A204.1 (cell line): ENCODE measurements around the gene IQCK.

ENCODE experiments used
- FAIRE-seq: peaks from 2 replicates; lab custom pipeline; 2012; peaks lifted over from hg19 to GRCh38; lab: Jason Lieb, UNC

Gene IQCK

GRCh38 chr16:19860166-19861041 is 142.3 kb downstream of the IQCK start:
- FAIRE-seq, result no peak

DNA sequence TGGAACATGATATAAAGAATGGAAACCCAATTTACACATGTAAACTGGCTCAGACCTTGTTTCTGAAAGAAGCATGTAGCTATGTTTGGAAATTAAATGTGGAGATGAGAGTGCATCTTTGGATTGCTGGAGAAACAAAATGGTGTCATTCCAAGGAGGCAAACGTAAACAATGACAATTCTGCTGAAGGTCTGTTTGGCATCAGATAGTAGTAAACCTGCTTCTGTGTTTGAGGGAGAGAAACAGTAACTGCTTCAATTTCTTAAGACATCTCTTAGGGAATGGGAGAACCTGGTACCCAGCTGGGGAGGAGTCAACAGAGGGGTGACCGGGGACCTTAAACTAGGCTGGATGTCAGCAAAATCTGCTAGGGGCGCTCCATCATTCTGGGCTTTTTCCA is 143.1 kb downstream of the IQCK start:
- no peak for FAIRE-seq

DNA sequence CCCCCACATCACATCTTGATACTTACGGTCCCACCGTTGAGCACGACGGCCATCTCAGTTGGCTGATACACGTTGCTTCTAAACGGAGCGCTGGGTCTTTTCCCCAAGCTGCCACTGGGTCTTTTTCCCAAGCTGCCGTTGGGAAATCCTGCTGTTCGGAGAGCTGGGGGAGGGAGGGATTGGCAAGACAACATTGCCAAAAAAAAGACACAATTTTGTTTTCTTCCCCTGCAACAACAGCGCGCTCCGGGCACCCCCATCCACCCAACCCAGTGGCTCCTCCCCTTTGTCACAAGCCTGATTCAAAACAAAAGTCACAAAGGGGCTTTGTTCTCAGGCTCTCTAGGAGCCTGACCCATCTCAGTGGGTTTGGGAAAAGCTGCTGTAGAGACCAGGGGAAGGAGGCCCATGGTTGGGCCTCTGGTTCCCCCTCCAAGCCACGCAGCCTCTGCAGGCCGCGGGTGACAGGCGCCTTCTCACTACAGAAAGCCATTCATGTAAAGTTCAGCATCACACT is 143.8 kb downstream of the IQCK start:
- no peak for FAIRE-seq

DNA sequence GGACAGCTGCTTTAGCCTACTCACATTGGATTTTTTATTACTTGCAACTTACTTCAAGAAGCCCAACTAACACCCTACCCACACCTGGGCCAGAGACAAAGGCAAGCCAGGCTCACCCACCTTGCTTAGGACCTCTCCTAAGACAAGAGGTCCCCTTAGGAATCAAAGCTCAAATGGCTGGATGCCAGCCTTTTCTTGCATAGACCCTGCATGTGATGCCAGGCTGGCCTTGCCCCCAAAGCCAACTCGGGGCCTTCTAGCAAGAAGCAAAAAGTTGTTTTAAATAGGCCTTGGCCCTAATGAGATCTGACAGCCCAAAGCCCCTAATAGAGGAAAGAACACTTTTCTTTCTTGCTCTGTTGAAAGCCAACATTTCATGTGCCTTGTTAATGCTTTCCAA is 145.9 kb downstream of the IQCK start:
- no peak for FAIRE-seq

DNA sequence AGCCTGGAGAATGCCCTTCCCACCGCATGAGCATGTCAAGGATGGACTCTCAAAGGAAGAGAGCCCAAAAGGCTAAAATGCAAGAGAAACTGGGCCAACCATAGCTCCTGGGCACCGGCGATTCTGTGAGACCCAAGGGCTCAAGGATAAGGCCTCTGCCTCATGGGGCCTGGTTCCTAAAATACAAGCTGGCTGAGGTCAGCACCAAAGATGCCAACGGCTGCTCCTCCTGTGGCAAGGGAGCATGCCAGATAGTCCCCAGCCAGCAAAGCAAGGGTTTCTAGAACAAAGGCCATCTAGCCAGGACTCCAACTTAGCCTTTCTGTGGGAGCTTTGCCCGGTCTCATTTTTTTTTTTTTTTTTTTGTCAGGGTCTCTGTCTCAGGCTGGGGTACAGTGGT is 146.5 kb downstream of the IQCK start:
- FAIRE-seq, result no peak

GRCh38 chr16:19868421-19868820 is 150.3 kb downstream of the IQCK start:
- FAIRE-seq, result no peak

DNA sequence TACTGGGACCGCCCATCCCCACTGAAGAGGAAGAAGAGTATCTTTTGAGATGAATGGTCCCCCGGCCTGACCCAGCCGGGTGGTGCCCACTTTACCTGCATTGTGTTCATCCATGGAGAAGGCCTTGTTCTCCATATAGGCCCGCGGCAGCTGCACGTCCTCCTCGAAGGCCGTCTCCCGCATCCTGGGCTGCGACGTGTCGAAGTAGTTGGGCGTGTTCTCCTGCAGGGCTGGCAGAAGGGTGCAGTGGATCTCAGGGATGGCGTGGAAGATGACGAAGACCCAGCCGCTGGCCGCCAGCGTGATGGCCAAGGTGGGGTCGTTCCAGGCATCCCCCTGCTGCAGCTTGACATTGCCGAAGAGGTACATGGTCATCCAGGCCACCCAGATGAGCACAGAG is 153.7 kb downstream of the IQCK start:
- no peak for FAIRE-seq

DNA sequence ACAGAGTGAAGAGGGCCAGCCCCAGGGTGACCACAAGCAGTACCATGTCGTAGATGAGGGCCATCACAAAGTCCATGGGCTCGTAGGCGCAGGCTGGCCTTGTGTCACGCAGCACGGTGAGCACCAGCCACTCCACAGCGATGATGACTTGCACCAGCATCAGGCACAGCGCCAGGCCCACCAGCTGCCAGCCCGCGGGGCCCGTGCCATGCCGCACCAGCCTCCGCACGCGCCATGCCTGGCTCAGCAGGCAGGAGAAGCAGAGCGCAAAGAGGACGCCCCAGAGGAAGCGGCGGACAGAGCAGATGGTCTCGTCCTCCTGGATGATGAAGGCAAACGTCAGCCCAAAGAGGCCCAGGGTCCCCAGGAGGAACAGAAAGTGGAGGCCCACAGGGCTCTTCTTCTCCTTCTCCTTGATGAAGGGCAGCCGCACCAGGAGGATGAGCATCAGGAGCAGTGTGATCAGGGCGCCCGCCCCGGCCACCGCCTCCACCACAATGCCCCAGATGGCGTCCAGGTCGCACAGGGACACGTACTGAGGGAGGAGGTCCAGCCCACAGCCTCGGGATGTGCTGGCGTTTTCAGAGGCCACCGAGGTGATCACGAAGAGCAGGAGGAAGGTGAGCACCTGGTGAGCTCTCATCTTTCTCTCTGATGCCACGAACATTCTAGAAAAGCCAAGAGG is 154.2 kb downstream of the IQCK start:
- FAIRE-seq, result no peak

DNA sequence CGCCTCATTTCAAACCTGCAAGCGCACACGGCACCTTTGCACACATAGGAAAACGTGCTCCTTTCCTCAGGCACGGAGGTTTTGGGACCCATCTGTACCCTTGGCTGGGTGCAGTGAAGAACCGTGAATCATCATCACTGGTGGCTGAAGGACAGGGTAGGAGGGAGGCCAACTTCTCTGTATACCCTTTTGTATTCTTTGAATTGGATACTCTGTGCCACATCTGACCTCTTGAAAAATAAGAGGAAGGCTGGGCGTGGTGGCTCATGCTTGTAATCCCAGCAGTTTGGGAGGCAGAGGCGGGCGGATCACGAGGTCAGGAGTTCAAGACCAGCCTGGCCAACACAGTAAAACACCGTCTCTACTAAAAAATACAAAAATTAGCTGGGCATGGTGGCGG is 154.9 kb downstream of the IQCK start:
- no peak for FAIRE-seq

- no peak for FAIRE-seq
Observed at GRCh38 chr16:19874026-19874425, 156.0 kb downstream of the IQCK start.

DNA sequence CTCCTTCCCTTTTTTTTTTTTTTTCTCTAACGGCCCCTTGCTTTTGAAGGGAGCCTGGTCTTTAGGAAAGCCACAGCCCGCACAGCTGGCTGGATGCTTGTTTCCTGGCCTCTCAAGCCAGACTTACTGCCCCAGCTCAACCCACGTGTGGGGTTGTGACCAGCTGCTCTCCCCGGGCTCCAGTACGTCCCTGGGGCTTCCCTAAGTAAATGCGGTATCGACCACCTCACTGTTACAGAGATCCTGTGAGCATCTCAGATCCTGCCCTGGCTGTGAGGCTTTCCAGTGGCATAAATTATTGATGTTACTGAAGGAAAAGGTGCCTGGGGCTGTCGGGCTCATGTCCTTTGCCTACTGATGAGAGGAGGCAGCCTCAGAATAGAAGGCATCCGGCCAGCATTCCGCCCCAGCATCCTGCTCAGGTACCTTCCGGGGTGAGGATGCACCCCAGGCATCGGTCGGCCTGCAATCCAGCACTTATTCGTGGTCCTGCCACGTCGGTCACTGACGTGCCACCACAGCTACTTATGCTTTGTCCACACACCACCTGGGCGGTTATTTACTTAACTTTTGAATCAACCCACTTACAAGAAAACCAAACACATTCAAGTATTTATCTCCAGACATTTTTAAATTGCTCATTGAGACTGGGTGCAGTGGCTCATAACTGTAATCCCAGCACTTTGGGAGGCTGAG is 156.9 kb downstream of the IQCK start:
- FAIRE-seq, result no peak

- no peak for FAIRE-seq
Observed at GRCh38 chr16:19875900-19876299, 157.8 kb downstream of the IQCK start.

- FAIRE-seq, result no peak
Observed at GRCh38 chr16:19876501-19877059, 158.5 kb downstream of the IQCK start.

DNA sequence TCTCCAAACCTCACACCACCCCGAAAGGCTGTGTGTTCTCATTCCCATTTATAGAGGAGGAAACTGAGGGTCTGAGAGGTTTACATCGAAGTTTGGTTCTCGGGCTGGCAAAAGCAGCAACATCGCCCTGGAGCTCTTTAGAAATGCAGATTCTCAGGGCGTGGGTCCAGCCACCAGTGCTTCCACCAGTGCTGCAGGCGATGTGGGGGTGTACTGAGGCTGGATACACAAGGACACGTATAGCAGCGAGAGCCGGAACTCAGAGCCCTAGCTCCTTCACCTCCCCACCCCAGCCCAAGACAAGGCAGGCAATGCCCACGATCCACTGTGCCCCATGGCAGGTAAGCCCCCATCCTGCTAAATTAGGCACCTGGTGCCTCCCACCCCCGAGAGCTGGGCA is 160.7 kb downstream of the IQCK start:
- no peak for FAIRE-seq

DNA sequence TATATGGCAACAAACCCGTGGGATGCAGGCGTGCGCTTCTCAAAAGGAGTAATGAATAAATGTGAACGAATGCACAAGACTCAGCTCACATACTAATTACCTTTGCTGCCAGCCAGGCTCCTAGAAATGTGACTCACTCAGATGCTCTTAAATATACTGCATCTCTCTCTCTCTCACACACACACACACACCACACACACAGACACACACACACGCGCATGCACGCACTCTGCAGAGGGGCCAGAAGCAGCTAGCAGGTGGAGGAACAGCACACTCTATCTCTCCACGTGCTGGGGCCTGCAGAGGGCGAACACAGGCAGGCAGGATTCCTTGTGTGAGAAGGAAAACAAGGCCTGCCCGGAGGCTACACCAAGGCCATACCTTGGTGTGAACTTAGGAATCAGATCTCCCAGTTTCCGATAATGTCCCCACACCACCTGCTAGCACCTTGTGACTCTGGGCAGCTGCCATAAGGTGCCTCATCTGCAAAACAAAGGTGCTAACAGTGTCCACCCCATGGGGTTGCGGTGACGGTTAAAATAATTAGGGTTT is 161.2 kb downstream of the IQCK start:
- no peak for FAIRE-seq

DNA sequence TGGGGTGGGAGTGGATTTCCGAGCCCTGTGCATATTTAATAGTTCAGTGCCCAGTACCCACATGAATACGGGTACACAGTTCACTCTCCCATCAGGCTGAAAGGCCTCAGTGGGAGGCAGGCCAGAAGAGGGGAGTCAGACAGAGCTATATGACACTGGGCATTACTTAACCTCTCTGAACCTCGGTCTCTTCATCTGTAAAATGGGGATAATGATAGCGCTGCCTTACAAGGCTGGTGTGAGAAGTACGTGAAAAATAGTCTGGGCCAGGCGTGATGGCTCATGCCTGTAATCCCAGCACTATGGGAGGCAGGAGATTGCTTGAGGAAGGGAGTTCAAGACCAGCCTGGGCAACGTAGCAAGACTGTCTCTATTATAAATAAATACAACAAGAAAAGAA is 163.0 kb downstream of the IQCK start:
- no peak for FAIRE-seq

- FAIRE-seq, result no peak
Observed at GRCh38 chr16:19881783-19882182, 163.7 kb downstream of the IQCK start.

DNA sequence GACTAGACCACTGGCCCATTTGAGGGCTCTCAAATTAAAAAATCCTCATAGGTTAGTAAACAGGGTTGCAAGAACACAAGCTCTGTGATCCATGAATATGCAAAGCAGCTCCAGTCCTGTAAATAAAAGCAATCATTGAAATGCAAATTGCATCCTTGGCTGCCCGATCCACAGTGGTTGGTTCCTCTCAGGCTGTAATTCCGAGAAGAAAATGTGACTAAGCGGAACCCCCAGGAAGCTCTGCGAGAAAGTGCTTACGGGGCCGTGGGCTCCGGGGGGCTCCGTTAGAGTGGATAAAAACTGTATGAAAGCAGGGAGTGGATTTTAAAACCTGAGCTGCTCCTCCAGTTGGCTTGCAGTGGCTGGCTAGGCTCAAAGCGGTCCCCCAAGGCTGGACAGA is 164.1 kb downstream of the IQCK start:
- no peak for FAIRE-seq

DNA sequence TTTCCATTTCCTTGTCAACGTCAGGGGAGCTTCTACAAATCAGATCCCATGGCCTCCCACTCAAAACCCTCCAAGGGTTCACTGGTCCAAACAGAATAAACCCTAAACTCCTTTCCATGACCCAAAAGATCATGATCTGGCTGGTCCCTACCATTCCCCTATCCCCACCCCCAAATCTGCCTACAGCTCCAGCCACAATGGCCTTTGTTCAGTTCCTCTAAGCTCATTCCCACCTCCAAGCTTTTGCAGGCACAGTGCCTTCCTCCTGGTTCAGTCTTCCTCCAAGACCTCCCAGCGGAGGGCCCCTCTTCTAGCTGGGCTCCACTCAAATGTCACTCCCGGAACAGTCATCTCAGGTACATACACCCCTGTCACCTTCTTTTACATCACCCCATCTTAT is 164.6 kb downstream of the IQCK start:
- no peak for FAIRE-seq

- FAIRE-seq, result no peak
Observed at GRCh38 chr16:19883296-19883965, 165.4 kb downstream of the IQCK start.

- no peak for FAIRE-seq
Observed at GRCh38 chr16:19883966-19884485, 166.0 kb downstream of the IQCK start.
